T-helper 2 cell (primary cell): Measurements from ENCODE around the gene ITGB3BP.
A peak's percentile ranks its signal among the peaks of the same experiment; 100 is the strongest.
"Not testable (repeated sequence)": the region's sequence is repeated elsewhere in the genome, so short reads cannot be mapped to it uniquely, and the experiment has no call there.

ENCODE experiments used
- DNase-seq, 5 experiments: peaks; one replicate each; pipeline versions ENCODE4 v3.0.0 to v3.0.0-alpha.2; 2012 to 2022
- total RNA-seq, 2 donors: gene quantifications; one replicate each; lab custom pipeline; 2026; lab: John Stamatoyannopoulos, UW

Gene ITGB3BP, protein sequence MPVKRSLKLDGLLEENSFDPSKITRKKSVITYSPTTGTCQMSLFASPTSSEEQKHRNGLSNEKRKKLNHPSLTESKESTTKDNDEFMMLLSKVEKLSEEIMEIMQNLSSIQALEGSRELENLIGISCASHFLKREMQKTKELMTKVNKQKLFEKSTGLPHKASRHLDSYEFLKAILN
- 6.5 to 16.9 reads per million in 2 donors for total RNA-seq

DNA sequence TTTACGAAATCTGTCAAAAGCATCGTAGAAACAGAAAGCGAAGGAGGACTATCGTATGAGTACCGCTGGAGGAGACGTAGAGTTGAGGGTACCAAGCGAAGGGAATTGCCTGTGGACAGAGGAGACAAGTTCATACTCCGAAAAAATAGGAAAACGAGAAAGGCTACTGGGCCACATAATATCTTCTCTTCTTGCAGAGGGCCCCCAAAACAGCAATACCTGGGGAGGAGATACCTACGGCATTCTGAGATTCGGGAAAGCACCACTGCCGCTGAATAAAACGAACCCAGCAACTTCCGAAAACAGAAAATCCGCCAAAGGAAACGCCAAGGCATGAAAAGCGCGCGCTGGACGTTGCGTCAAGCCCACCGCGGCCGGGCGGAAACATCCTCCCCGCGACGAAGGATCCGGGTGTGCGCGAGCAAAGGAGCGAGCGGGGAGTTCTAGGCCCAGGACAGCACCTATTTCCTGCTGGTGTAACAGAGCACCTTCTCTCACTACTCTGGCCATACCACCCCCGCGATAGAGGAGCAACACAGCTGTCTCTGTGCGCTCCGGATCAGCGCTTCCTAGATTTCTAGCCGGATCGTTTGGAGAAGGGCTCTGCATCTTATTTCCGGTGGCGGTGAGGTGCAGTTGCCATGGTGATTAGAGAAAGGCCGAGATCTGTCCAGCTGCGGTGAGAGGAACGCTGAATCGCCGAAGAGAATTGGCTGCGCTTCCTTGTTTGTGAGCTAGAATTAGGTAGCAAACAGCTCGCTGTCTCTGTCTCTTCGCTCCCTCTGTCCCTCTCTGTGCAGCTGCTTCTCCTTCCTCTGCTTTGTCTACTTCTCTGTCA lies at the start of gene ITGB3BP, which contains the start of gene EFCAB7:
Gene ITGB3BP, minus strand, starts transcription at position 335 of the 838 bp plus-strand sequence. Its CDS starts 92 bp downstream, at position 243.
Gene EFCAB7, plus strand, starts transcription at position 635 of the 838 bp plus-strand sequence. CDS start 2,048 bp downstream, outside the sequence.
- DNase-seq: peak; percentile 47 to 93 (median 71)

DNA sequence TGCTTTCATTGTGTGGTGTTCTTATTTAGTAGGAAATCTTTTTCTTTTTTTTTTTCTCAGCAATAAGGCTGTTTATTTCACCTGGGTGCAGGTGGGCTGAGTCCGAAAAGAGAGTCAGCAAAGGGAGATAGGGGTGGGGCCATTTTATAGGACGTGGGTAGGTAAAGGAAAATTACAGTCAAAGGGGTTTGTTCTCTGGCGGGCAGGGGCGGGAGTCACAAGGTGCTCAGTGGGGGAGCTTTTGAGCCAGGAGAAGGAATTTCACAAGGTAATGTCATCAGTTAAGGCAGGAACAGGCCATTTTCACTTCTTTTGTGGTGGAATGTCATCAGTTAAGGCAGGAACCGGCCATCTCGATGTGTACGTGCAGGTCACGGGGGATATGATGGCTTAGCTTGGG lies 49.7 kb upstream of the ITGB3BP start:
- DNase-seq: not testable (repeated sequence)

DNA sequence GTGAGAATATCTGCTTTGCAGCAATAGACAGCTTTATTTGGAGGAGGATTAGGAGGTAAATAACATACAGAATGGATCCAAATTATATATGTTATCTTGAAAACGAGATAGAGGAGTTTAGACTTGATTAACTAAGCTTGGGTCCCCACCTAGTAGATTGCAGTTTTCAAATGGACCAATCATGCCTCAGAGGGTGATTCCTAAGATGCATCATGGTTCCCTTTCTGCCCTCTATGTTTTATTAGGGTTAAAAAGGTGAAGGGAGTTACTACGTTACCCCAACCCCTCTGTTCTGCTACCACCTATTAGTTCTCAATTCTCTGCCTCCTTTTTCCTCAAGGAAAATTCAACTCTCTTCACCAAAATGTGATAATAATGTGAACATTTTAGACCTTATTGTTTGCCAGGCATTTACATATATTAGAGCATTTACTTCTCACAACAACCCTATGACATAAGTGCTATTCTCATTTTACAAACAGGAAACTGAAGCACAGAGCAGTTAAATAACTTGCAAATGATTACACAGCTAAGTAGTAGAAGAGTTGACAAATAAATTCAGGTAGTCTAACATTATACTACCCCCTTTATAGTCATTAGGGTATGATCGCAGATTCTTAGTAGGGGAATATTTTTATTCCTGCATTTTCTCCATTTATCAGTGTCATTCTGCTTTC lies 46.8 kb upstream of the ITGB3BP start:
- no peak for DNase-seq

DNA sequence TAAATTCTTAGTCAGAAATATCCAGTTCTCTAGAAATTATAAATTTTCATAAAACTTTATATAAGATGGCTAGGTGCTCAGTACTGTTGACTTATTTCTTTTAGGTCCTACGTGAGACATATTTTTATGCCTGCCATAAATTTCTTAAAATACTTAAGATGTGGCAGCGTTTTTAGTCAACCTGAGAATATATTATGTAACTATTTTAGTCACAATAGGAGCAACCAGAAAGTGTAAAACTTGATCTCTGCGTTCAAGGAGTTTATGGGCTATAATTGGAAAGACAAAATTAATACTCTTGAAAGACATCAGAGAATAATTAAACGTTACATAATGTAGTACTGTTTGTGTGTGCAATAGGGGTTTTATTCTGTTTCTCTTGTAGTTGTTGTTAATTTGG lies 46.0 kb upstream of the ITGB3BP start:
- no peak for DNase-seq

DNA sequence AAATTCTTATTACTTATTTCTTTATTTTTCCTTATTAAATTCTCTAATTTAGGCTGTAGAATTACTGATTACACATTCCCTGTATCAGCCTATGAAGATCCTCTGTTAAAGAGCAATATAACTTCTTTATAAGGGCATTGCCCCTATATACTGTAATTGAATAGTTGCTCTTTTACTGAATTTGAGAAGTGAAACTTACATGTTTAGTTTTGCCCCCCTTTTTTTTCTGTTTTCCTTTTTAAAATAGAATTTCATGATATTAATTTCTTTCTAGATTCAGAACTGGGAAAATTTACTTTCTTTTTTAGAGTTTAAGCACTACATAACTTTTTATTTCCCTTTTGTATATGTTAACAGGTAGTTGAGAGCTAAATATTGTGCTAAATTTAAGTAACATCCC lies 40.7 kb upstream of the ITGB3BP start:
- no peak for DNase-seq

DNA sequence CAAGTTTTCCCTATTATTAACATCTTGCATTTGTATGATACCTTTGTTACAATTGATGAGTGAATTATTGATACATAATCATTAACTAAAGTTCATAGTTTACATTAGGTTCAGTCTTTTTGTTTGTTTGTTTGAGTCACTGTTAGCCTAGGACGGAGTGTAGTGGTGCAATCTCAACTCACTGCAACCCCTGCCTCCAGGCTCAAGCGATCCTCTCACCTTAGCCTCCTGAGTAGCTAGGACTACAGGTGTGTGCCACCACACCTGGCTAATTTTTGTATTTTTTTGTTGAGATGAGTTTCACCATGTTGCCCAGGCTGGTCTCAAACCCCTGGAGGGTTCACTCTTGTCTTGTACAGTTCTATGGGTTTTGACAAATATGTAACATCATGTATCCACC lies 36.3 kb upstream of the ITGB3BP start:
- DNase-seq: no peak

DNA sequence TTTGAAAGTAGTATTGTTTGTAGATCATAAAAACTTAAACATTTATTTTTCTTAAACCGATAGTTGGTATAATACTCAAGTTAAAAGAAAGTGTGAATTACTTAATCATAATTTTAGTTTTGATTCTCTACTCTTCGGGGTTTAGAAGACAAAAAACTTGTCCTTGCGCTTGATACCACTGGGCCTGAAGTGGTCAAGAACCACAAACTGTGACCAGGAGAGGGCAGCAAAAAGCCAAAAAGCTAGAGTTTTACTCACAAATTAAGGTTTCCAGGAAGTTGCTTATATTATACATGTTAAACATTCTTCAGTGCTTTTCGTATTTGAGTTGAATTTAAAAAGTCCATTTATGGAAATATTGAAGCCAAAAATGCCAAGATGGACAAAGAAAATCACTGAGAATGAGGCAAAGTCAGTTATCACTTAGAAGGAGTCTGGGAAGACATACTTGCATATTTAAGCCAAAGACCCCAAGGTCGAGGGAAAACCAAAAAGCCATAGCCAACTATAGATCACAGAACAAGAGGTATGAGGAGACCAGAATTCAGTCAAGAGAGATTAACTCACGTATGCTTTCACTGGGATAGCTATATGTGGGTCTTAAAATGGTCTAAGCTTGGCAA lies 34.5 kb upstream of the ITGB3BP start:
- DNase-seq: peak in 1 of 5 experiments; percentile 16

DNA sequence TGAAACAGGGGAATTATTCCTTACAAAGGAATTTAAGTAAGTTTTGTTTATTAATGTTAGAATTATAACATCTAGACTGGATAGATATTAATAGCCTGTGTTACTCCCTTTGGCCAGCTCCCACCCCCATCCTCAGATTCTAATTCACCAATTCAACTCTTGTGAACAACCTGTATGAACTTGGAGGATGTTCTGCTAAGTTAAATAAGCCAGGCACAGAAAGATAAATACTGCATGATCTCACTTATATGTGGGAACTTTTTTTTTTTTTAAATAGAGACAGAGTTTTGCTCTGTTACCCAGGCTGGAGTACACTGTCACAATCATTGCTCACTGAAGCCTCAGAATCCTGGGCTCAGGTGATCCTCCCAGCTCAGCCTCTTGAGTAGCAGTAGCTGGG lies 32.5 kb upstream of the ITGB3BP start:
- DNase-seq: no peak

DNA sequence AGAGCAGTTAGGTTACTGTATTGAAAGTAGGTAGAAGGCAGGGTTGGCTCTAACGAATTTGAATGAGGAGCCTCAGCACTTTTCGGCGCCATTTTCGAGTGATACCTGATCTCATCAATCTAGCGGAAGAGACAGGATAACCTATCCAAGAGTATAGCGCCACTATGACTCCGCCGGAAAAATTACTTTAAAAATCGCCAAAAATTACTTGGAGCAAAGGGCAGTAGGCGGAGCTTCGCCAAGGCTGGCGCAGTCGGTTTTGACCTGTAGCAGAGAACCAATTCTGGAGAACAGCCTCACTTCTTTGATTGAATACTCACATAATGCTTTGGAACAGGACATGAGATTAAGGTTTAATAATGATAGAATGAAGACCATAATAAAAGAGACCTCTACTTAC lies 25.9 kb upstream of the ITGB3BP start:
- DNase-seq: no peak

DNA sequence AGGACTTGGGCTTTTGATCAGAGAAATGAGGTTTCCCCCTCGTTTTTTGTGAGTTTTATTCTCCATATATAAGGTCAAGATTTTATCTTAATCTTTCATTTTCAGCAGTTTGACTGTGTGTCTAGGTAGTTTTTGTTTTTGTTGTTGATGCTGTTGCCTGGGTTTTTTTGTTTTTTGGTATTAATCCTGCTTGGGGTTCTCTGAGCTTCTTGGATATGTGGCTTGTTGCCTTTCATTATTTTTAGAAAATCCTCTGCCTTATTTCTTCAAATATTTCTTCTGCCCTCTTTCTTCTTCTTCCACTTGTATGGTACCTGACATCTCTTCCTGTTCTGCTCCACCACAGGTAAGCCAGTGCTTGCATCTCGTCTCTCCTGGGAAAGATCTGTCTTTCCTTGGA lies 25.3 kb upstream of the ITGB3BP start:
- DNase-seq: no peak

DNA sequence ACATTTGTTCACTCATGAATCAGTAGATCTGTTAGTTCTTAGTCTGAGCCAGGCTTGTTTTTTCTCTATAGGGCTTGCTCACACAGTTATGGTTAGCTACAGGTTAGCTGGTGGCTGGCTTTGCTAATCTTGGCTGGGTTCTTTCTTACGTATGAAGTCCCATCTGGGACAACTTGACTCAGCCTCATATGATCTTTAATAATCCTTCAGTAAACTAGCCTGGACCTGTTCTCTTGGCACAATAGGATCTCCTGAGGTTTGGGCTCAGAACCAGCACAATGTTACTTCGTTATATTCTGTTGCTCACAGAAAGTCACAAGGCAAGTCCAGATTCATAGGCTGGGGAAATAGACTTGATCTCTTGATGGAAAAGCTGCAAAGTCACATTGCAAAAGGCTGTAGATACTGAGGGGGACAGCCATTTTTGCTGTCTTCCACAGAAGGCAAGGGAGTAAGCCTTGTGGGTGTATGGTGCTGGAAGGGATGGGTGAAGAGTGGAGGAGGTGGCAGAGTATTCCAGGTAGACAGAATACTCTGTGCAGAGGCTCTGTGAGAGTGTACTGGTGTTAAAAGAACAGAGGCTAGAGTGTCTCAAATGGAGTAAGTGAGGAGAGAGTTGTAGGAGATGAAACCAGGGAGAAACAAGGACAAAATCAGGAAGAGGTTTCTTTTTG lies 24.7 kb upstream of the ITGB3BP start:
- no peak for DNase-seq

DNA sequence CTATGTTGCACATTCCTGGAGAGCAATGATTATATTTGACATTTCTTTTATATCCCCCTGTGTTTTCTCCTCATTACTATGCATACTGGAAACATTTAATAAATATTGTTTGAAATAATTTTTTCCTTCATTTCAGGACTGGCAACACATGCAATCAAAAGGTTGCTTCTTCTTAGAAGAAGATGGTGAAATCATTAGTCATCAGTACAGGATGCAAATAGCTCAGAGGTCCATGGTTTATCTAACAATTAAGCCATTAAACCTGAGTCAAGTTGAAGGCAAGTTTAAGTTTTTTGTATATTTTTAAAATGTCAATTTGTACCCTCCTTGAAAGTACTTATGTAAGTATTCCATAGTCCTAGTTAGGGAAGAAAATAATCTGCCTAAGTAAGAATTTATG lies 22.8 kb upstream of the ITGB3BP start:
- DNase-seq: no peak

DNA sequence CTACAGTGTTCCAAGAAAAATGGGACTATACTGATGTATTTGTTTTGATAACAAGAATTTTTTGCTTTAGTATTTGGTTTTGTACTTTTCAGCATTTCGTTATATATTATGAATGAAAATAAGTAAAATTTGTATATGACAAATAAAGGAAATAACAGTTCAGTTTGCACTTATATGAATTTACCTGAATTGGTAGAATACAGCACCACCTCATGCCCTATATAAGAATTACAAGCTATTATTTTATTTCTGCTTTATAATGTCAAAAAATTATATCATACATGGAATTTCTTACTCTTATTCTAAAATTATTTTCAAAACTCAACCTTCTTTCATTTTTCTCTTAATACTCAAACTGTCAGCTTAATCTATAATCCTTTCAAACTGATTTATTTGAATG lies 14.9 kb upstream of the ITGB3BP start:
- DNase-seq: no peak

DNA sequence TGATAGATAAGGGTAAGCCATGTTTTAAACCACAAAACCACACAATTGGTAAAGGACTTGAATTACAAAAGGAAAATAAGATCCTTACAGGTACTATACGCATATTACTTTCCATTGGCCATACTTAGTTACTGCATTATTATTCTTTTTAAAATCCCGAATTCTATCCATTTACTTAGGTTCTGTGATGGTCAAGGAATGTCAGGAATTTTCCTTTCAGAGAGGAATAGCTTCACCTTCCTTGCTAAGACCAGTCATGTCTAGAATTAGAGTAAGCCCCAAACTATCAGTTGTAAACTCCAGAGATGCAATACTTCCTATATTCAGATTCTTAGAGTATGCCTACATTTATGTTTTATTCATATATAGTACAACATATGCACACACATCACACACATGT lies 14.0 kb upstream of the ITGB3BP start:
- no peak for DNase-seq

DNA sequence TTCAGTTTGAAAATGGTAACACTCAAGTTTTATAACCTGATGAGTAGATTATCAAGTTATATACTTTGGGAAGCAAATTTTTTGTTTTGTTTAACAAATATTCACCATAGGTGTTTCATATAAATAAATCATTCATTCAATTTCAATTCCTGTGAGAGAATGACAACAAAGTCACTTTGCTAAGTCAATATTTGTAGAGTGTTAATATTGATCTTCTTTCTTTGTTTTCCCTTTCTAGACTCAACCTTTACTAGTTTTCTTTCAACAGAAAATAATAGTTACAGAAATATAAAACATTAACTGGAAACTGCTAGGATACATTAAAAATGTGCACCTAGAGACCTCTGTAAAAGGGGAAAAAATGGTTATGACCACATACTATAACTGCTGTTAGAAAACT lies 11.4 kb upstream of the ITGB3BP start:
- no peak for DNase-seq

DNA sequence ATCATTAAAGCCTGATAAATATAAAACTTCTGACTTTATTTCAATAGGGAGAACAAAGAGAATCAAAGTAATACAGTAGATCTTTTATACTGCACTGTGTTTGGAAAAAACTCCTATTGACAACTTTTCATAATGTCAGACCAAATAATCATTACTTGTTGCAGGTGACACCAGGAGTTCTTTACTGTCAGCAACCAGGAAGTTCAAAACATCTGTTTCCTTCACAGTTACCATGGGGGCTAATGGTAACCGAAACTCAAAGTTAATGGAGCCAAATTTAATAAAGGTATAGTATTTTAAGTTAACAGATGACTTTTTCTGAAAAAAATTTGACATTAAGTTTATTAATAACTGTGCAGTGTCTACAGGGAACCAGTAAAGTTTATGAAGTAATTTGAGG lies 10.9 kb upstream of the ITGB3BP start:
- DNase-seq: no peak

DNA sequence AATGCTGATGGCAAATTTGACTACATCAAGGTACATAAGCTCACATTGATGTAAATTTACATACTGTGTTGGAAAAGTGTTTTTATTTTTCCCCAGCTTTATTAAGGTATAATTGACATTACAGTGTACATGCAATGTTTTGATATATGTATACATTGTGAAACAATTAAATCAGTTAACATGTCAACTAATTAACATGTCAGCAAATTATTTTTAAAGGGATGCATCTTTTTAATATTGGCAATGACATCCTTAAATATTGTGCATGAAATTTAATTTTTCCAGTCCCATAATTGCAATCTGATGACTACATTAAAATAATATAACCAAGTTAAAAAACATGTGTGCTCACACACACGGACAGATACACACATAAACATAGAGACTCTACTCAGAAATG lies 9.7 kb upstream of the ITGB3BP start:
- DNase-seq: no peak

DNA sequence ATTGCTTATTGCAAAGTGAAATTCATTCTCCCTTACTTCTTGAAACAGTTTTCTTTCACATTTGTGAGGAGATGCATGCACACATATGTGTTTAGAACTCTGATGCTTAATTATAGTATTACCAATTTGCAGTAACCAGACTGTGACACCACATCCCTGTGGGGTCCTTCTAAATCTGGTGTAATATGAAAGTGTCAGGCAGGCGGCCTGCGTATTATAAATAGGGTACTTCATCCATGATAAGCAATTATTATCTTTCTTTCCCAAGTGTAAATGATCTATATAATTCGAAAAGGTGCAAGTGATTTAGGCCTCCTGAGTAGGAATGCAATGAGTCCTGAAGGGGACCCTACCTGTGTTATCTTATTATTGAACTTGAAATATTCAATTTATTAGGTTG lies 1.2 kb upstream of the ITGB3BP start:
- peak in 1 of 5 experiments; percentile 8 for DNase-seq

DNA sequence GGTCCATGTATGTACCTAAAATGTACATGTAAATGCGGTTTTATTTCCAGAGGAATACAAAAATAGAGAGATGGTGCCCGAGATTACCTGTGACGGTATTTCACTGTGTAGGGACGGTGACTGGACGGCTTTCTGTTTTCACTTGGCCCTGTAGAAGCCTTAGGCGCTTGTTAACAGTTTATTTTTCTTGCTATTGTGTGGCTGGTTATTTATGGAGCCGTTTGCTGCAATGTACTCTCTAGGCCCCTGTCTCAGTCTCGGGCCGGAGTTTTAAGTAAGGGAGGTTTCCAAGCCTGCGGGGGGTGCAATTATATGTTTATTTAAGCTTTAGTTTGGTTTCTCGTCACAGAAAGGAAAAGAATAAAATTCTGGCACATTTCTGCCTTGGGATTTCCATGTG lies 713 bp upstream of the ITGB3BP start:
- DNase-seq: no peak

DNA sequence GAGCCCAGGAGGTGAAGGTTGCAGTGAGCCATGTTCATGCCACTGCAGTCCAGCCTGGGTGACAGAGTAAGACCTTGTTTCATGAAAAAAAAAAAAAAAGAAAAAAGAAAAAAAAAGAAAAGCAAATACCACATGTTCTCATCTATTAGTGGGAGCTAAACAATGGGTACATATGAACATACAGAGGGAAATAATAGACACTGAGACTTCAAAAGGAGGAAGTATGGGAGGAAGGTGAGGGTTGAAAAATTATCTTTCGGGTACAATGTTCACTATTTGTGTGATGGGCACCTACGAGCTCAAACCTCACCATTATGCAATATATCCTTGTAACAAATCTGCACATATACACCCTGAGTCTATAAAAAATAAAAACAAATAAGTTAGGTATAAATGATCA lies 6.4 kb downstream of the ITGB3BP start:
- no peak for DNase-seq

DNA sequence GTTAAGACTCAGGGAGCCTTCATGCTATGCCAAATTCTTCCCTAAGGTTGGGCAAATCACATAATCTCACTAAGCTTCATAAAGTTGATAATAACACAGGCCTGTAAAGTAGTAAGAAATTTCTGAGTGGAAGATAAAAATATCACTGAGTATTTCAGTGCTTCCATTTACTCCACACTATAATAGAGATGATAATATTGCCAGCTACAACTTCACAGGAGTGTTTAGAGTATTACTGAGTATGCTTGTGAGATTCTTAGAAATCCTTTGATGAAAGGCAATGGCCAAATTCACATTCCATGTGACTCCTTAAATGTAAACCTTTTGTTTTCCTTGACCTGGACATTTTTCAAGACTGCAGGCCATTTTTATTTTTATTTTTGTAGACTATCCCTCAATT lies 10.4 kb downstream of the ITGB3BP start:
- no peak for DNase-seq

DNA sequence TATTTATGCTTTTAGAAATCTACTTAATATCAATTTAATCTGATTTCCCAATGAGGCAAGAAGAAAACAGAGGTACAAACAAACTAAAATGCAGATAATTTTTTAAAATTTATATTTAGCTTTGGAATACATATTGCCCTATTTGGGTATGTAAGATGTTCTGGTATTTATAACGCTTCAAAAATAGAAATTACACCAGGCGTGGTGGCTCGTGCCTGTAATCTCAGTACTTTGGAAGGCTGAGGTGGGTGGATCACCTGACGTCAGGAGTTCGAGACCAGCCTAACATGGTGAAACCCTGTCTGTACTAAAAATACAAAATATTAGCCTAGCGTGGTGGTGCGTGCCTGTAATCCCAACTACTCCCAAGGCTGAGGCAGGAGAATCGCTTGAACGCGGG lies 13.3 kb downstream of the ITGB3BP start:
- no peak for DNase-seq

DNA sequence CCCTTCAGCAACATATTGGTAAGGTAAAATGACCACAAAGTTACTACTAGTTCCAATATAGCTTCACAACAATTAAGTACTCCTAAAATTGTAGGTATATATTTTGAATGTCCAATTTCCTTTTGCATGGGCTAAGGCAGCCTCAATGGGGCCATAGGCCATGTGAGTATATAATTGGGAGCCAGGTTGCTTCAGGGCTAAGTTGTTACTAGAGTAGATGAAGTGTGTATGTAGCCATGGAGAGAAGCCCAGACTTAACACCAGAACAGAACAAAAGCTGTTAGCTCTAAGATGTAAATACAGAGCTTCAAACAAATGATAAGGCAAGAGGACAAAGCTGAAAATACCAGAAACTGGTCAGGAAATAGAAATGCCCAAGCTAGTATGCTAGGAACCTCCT lies 16.2 kb downstream of the ITGB3BP start:
- no peak for DNase-seq
